Ectodermal cell (in vitro differentiated cells): Measurements from ENCODE around the gene HDAC7.

Source experiments
- H3K27ac ChIP-seq: 2 replicates; pipeline ENCODE4 v1.7.0; 2013; ENCODE audit warnings: mild to moderate bottlenecking, low read depth, low read length; ENCODE audit not compliant: insufficient read depth, poor library complexity, severe bottlenecking
- H3K27me3 ChIP-seq: 2 replicates; pipeline ENCODE4 v1.7.0; 2013; ENCODE audit warnings: mild to moderate bottlenecking, low read length; ENCODE audit not compliant: insufficient read depth, control insufficient read depth, poor library complexity, severe bottlenecking
- H3K36me3 ChIP-seq: one replicate; pipeline ENCODE4 v1.7.0; 2013; ENCODE audit warnings: low read length; ENCODE audit not compliant: control insufficient read depth, insufficient read depth
- H3K4me1 ChIP-seq: one replicate; pipeline ENCODE4 v1.7.0; 2013; ENCODE audit warnings: low read length; ENCODE audit not compliant: control insufficient read depth, insufficient read depth
- H3K4me3 ChIP-seq: 2 replicates; pipeline ENCODE4 v1.7.0; 2013; ENCODE audit warnings: low read depth, low read length, control low read depth; ENCODE audit not compliant: insufficient read depth
- H3K9me3 ChIP-seq: 2 replicates; pipeline ENCODE4 v1.7.0; 2013; ENCODE audit warnings: mild to moderate bottlenecking, low read length, moderate library complexity; ENCODE audit not compliant: control insufficient read depth
- WGBS, 2 experiments: methylation state at CpG; one replicate each; pipeline ENCODE4 v1.1.7; 2013; ENCODE audit warnings: missing lambda C conversion rate in 2 of 2; 5-methylcytosine and 5-hydroxymethylcytosine counted together

Gene HDAC7

GRCh38 chr12:47786662-47787280 lies 32.9 kb downstream of the HDAC7 start:
- Histone ChIP-seq H3K4me3 (no peak overlapping the region), H3K27ac (no peak overlapping the region), H3K27me3 (no peaks in the 10 kb centered on the region), H3K36me3 (peaks cover 41% of the 10 kb centered on the region), H3K4me1 (no peaks in the 10 kb centered on the region), H3K9me3 (no peaks in the 10 kb centered on the region)
- 94 to 97% methylated on average over 10 of the region's 10 CpGs for WGBS, 2 experiments

- WGBS, 2 experiments: 91 to 94% methylated on average over 11 of the region's 11 CpGs
- Histone ChIP-seq H3K27ac (no peak overlapping the region), H3K9me3 (no peaks in the 10 kb centered on the region), H3K4me1 (no peaks in the 10 kb centered on the region), H3K27me3 (no peaks in the 10 kb centered on the region), H3K36me3 (peaks cover 41% of the 10 kb centered on the region), H3K4me3 (no peak overlapping the region)
These were observed 33.6 kb downstream of the HDAC7 start for GRCh38 chr12:47785887-47786661.

- WGBS, 2 experiments: 94 to 97% methylated on average over 15 of the region's 15 CpGs
- H3K27ac ChIP-seq: no peak overlapping the region
- no peaks in the 10 kb centered on the region for H3K4me1 ChIP-seq
- no peaks in the 10 kb centered on the region for H3K27me3 ChIP-seq
- H3K36me3 ChIP-seq: peaks cover 41% of the 10 kb centered on the region
- H3K4me3 ChIP-seq: no peak overlapping the region
- no peaks in the 10 kb centered on the region for H3K9me3 ChIP-seq
These were observed 34.4 kb downstream of the HDAC7 start for GRCh38 chr12:47785036-47785886.

- Histone ChIP-seq H3K4me1 (peaks cover under 1% of the 10 kb centered on the region), H3K27ac (no peak overlapping the region), H3K27me3 (no peaks in the 10 kb centered on the region), H3K9me3 (no peaks in the 10 kb centered on the region), H3K4me3 (no peak overlapping the region), H3K36me3 (peaks cover 41% of the 10 kb centered on the region)
- 94 to 95% methylated on average over 20 of the region's 20 CpGs for WGBS, 2 experiments
These were observed 35.6 kb downstream of the HDAC7 start for GRCh38 chr12:47783821-47784819.

- Histone ChIP-seq H3K4me1 (peaks cover 6% of the 10 kb centered on the region), H3K36me3 (peaks cover 39% of the 10 kb centered on the region), H3K27me3 (no peaks in the 10 kb centered on the region), H3K27ac (no peak overlapping the region), H3K9me3 (no peaks in the 10 kb centered on the region), H3K4me3 (no peak overlapping the region)
- WGBS, 2 experiments: 95% methylated on average over 17 of the region's 17 CpGs
These were observed 36.5 kb downstream of the HDAC7 start for GRCh38 chr12:47783024-47783755.

GRCh38 chr12:47782372-47782770 lies 37.3 kb downstream of the HDAC7 start:
- peaks cover 34% of the 10 kb centered on the region for H3K36me3 ChIP-seq
- no peaks in the 10 kb centered on the region for H3K27me3 ChIP-seq
- H3K4me1 ChIP-seq: peaks cover 12% of the 10 kb centered on the region
- WGBS, 2 experiments: 94 to 96% methylated on average over 8 of the region's 8 CpGs
- no peaks in the 10 kb centered on the region for H3K9me3 ChIP-seq
- H3K27ac ChIP-seq: no peak overlapping the region
- H3K4me3 ChIP-seq: no peak overlapping the region

- H3K36me3 ChIP-seq: peaks cover 34% of the 10 kb centered on the region
- H3K9me3 ChIP-seq: no peaks in the 10 kb centered on the region
- WGBS, 2 experiments: 94 to 95% methylated on average over 13 of the region's 13 CpGs
- H3K27ac ChIP-seq: no peak overlapping the region
- no peaks in the 10 kb centered on the region for H3K27me3 ChIP-seq
- H3K4me3 ChIP-seq: no peak overlapping the region
- H3K4me1 ChIP-seq: peaks cover 12% of the 10 kb centered on the region
These were observed 38.0 kb downstream of the HDAC7 start for GRCh38 chr12:47781479-47782371.

GRCh38 chr12:47779943-47780504 lies 39.7 kb downstream of the HDAC7 start:
- H3K4me1 ChIP-seq: peaks cover 12% of the 10 kb centered on the region
- WGBS, 2 experiments: 81% methylated on average over 11 of the region's 11 CpGs
- H3K4me3 ChIP-seq: no peak overlapping the region
- H3K36me3 ChIP-seq: peaks cover 20% of the 10 kb centered on the region
- H3K27ac ChIP-seq: no peak overlapping the region
- no peaks in the 10 kb centered on the region for H3K9me3 ChIP-seq
- H3K27me3 ChIP-seq: no peaks in the 10 kb centered on the region
